Measurements from ENCODE around the gene IRAG1.

Gene IRAG1

GRCh38 chr11:10699072-10699471 lies 5.5 kb upstream of the IRAG1 start:
- H3K4me3 ChIP-seq (ENCODE audit: low read length) = no peak overlapping the region
- TF ChIP-seq, protein P1, sequence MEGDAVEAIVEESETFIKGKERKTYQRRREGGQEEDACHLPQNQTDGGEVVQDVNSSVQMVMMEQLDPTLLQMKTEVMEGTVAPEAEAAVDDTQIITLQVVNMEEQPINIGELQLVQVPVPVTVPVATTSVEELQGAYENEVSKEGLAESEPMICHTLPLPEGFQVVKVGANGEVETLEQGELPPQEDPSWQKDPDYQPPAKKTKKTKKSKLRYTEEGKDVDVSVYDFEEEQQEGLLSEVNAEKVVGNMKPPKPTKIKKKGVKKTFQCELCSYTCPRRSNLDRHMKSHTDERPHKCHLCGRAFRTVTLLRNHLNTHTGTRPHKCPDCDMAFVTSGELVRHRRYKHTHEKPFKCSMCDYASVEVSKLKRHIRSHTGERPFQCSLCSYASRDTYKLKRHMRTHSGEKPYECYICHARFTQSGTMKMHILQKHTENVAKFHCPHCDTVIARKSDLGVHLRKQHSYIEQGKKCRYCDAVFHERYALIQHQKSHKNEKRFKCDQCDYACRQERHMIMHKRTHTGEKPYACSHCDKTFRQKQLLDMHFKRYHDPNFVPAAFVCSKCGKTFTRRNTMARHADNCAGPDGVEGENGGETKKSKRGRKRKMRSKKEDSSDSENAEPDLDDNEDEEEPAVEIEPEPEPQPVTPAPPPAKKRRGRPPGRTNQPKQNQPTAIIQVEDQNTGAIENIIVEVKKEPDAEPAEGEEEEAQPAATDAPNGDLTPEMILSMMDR (conservative IDR thresholded peaks at IDR 0.05; ENCODE audit: low read depth, low read length) = no peak
- no peak for DNase-seq (ENCODE audit: low read depth)

GRCh38 chr11:10697323-10697620 lies 3.7 kb upstream of the IRAG1 start:
- no peak for DNase-seq (ENCODE audit: low read depth)
- TF ChIP-seq, protein P1 (conservative IDR thresholded peaks at IDR 0.05; ENCODE audit: low read depth, low read length) = no peak
- H3K4me3 ChIP-seq (ENCODE audit: low read length) = no peak overlapping the region

DNA sequence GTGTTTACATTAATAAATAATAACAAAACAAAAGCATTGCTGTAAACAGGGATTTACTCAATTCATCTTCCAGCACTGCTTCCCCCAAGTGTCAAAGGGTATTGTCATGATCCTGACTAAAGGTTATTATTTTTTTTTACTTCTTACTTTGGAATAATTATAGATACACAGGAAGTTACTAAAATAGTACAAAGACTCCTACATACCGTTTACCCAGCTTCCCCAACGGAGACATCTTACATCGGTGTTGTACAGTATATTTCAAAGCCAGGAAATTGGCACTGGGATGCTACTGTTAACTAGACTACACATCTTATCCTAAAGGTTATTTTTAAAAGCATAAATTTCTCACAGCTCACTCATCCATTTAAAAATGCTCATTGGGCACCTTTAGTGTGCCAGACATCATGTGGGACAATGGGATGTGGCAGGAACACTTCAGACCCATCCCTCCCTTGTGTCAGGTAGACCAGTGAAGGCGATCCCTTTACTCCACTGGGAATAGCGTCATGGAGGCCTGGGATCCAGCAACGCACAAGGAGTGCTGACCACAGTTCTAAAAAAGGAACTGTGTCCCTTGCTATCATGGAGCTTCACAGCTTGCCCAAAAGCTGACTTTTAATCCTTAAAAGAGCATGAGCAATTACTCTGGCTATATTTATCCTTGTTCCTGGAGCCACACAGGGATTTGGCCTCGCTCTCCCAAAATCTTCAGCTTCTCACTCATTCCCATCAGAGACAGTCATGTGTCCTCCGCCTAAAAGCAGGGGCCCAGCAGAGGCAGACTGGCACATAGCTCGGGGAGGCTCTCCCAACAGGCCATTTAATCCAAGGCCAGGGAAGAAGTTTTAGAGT lies 3.1 kb upstream of the IRAG1 start:
- TF ChIP-seq, protein P1 (conservative IDR thresholded peaks at IDR 0.05; ENCODE audit: low read depth, low read length) = no peak

DNA sequence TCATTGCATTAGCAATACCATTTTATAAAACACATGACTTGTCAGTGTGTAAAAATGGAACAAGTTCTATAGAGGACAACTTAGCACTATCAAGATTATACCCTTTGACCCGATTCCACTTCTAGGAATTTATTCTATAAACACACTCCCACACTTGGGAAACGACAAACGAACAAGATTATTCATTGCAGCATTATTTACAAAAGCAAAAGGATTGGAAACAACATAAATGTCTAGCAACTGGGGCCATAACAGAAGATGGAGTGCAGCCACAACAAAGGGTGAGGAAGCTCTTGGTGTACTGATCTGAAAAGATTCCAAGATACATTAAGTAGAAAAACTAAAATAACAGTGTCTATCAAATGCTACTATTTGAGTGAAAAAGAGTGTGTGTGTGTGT lies 2.3 kb upstream of the IRAG1 start:
- no peak for DNase-seq (ENCODE audit: low read depth)

More for the DNA sequence above, 3.1 kb upstream of the IRAG1 start:
- H3K4me3 ChIP-seq (ENCODE audit: low read length) = no peak overlapping the region
- no peak for DNase-seq (ENCODE audit: low read depth)

GRCh38 chr11:10694486-10695239 lies 1.1 kb upstream of the IRAG1 start:
- no peak overlapping the region for H3K4me3 ChIP-seq (ENCODE audit: low read length)
- no peak for DNase-seq (ENCODE audit: low read depth)
- TF ChIP-seq, protein P1 (conservative IDR thresholded peaks at IDR 0.05; ENCODE audit: low read depth, low read length) = no peak

More for the DNA sequence above, 2.3 kb upstream of the IRAG1 start:
- TF ChIP-seq, protein P1 (conservative IDR thresholded peaks at IDR 0.05; ENCODE audit: low read depth, low read length) = no peak
- H3K4me3 ChIP-seq (ENCODE audit: low read length) = no peak overlapping the region

DNA sequence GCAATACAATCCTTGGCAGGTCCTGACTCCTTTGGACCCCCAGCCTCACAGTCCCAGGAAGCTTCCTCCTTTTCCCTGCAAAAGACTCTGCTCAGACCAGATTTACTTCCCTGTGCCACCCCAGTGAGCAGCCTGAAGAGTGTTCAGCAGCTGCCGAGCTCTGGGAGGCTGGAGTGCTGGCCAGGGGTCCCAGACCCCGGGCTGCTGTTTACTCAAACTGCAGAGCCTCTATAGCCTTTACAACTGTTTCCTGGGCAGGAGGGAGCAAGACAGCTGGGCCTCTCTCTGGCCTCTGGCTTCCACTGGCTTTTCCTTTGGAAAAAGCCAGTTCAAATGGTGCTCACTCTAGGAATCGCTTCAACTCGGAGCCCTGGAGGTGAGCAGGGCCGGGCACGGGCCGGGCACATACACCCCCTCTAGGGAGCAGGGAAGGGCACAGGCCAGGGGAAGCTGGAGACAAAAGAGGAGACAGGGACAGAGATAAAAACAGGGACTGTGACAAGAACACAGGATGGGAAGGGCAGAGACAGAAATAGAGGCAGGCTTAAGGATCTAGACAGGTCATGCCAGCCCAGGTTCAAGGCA lies 932 bp downstream of the IRAG1 start:
- DNase-seq (ENCODE audit: low read depth) = no peak
- TF ChIP-seq, protein P1 (conservative IDR thresholded peaks at IDR 0.05; ENCODE audit: low read depth, low read length) = no peak
- no peak overlapping the region for H3K4me3 ChIP-seq (ENCODE audit: low read length)

All from retinal pigment epithelial cell (primary cell).